Ascending aorta (tissue), 2 donors: ENCODE measurements around the gene UBXN11. TPM values are rescaled to one million over a fixed set of nuclear protein-coding genes. Genes with fewer than 3 reads are reported as not detected.

Experiments used
- DNase-seq, 2 donors: peaks; one replicate each; pipeline ENCODE4 v3.0.0-alpha.2; 2019; ENCODE audit warnings: low spot score in 2 of 2
- H3K27ac ChIP-seq, 2 donors: fragments of 200-600 bp; sonication (generic); one replicate each; pipeline ENCODE4 v1.5.1; 2016 to 2017; ENCODE audit warnings: mild to moderate bottlenecking in 1 of 2
- H3K27me3 ChIP-seq: fragments of 200-600 bp; sonication (generic); one replicate; pipeline ENCODE4 v1.5.1; 2017
- H3K36me3 ChIP-seq, 2 donors: fragments of 200-600 bp; sonication (generic); one replicate each; pipeline ENCODE4 v1.5.1; 2016
- H3K4me1 ChIP-seq, 2 donors: fragments of 200-600 bp; sonication (generic); one replicate each; pipeline ENCODE4 v1.5.1; 2016 to 2017; ENCODE audit warnings: mild to moderate bottlenecking in 1 of 2
- H3K4me3 ChIP-seq, 2 donors: fragments of 200-600 bp; sonication (generic); one replicate each; pipeline ENCODE4 v1.5.1; 2016 to 2017; ENCODE audit warnings: mild to moderate bottlenecking in 1 of 2
- H3K9me3 ChIP-seq, 2 donors: fragments of 200-600 bp; sonication (generic); one replicate each; pipeline ENCODE4 v1.5.1; 2016
- CTCF ChIP-seq, 3 experiments: fragments of 200-600 bp in 2 of 3; fragments of 450-650 bp in 1 of 3; sonication (generic) in 2 of 3; IDR thresholded peaks; one replicate each; pipeline ENCODE4 v1.5.1; 2016 to 2019; ENCODE audit warnings: antibody characterized with exemption in 3 of 3, mild to moderate bottlenecking in 1 of 3, moderate library complexity in 1 of 3
- intact Hi-C: fragments of 100-400 bp; cut with DNase I; formaldehyde crosslinking; loops from one replicate; pipeline ENCODE4 v1.15.1; 2023
- total RNA-seq: library from RNA; depleted of rRNA; stranded (reverse); fragments of >200 nt; gene quantifications from one replicate; pipeline ENCODE4 v1.1.0, GENCODE V29; 2016

Gene UBXN11, protein sequence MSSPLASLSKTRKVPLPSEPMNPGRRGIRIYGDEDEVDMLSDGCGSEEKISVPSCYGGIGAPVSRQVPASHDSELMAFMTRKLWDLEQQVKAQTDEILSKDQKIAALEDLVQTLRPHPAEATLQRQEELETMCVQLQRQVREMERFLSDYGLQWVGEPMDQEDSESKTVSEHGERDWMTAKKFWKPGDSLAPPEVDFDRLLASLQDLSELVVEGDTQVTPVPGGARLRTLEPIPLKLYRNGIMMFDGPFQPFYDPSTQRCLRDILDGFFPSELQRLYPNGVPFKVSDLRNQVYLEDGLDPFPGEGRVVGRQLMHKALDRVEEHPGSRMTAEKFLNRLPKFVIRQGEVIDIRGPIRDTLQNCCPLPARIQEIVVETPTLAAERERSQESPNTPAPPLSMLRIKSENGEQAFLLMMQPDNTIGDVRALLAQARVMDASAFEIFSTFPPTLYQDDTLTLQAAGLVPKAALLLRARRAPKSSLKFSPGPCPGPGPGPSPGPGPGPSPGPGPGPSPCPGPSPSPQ
- total RNA-seq: 14.5 TPM

DNA sequence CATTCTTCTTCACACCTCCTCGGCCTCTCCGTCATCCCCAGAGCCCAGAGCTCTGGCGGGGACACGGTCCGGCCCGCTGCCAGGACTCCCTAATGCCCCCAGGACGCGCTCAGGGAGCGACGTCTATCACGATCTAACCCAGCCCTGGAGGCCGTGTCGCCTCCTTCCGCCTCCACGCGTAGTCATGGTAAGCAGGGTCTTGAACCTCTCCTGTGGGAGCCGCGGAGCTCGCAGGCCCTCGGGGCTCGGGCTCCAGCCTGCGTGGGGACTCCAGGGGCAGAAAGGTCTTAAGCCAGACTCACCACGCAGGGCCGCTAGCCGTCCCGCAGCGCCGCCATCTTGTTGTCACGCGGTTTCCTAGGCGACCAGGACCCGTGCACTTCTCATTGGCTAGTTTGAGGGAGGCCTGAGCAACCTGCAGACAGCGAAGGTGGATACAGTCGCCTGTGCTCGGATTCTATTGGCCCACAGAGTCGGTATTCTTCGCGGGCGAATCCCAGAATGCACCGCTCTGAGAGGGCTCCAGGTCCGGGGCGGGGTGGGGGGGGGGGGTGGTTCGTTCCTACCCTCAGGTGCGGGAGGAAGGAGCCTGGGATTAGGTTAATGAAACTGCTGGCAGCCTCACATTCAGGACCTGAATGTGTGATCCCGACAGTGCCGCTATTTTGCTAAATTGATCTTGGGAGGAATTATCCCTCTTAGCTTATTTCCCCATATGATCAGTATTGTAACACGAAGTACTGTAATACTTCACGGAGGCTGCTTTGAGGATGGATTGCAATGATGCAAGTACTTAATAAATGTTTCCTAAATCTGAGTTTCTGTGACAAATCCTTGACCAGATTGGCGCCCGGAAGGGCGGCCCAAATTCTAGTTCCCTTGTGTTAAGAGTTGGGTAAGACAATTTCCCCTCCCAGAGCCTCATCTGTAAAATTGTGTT, at the start of gene UBXN11:
Gene UBXN11 (minus strand): TSS at position 347 of the 940 bp plus-strand sequence. CDS start 3,753 bp downstream, outside the sequence.
- Histone ChIP-seq H3K4me3 (peak within 1 kb of the TSS; percentile 68 to 70), H3K27ac (peak within 1 kb of the TSS; percentile 20 to 55)
- intact Hi-C loops: loop anchor here (1.0 kb wide), 1 partner anchor 28 kb away; no protein-coding TSS in a partner anchor

DNA sequence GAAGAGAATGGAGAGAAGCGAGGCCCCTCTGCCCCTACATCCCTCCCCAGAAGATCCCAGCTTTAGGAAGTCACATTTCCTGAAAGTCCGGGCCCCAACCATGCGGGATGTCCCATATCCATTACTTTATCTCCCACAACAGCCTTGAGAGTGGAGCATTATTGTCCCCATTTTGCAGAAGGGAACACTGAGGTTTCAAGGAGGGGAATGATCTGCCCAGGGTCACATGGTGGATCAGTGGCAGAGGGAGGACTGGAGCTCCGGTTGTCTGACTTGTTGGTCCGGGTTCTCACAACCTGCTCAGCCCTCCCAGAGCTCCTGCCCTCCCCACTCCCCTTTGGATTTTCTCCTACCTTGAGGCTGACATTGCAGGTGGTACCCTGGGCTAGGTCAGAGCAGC, 49.7 kb upstream of the UBXN11 start:
- intact Hi-C loops: no loop called here
- no peaks in the 10 kb centered on the region for H3K9me3 ChIP-seq
- TF ChIP-seq CTCF (IDR thresholded peaks at IDR 0.05): no peak
- H3K36me3 ChIP-seq: no peaks in the 10 kb centered on the region
- no peak for DNase-seq
- H3K27me3 ChIP-seq: peaks cover 10% of the 10 kb centered on the region
- no peak overlapping the region for H3K4me3 ChIP-seq
- H3K4me1 ChIP-seq: no peaks in the 10 kb centered on the region
- H3K27ac ChIP-seq: no peak overlapping the region

More for the DNA sequence above, at the start of gene UBXN11:
- H3K36me3 ChIP-seq: no peaks in the 10 kb centered on the region
- no peaks in the 10 kb centered on the region for H3K27me3 ChIP-seq
- no peak for TF ChIP-seq CTCF (IDR thresholded peaks at IDR 0.05)
- DNase-seq: peak; percentile 66 to 94
- H3K4me1 ChIP-seq: peaks cover 5 to 8% of the 10 kb centered on the region in 2 donors
- no peaks in the 10 kb centered on the region for H3K9me3 ChIP-seq

- H3K36me3 ChIP-seq: no peaks in the 10 kb centered on the region
- H3K27ac ChIP-seq: no peak overlapping the region
- H3K27me3 ChIP-seq: peaks cover 1% of the 10 kb centered on the region
- no peaks in the 10 kb centered on the region for H3K4me1 ChIP-seq
- intact Hi-C loops: no loop called here
- no peak for DNase-seq
- H3K9me3 ChIP-seq: no peaks in the 10 kb centered on the region
- no peak overlapping the region for H3K4me3 ChIP-seq
- no peak for TF ChIP-seq CTCF (IDR thresholded peaks at IDR 0.05)
Measured at GRCh38 chr1:26354972-26355371, 48.5 kb upstream of the UBXN11 start.

GRCh38 chr1:26353976-26354820, 47.8 kb upstream of the UBXN11 start, which contains the start of gene CRYBG2:
TSS of gene CRYBG2 (minus strand) at chr1:26354130. CDS start at chr1:26346657, 7,473 bp downstream.
- Histone ChIP-seq H3K4me3 (no peak within 1 kb of the TSS), H3K27me3 (no peaks in the 10 kb centered on the region), H3K4me1 (no peaks in the 10 kb centered on the region), H3K9me3 (no peaks in the 10 kb centered on the region), H3K36me3 (no peaks in the 10 kb centered on the region), H3K27ac (no peak within 1 kb of the TSS)
- TF ChIP-seq CTCF (IDR thresholded peaks at IDR 0.05): no peak
- intact Hi-C loops: no loop called here
- no peak for DNase-seq
